GM12872 (cell line): ENCODE results near the gene MAP3K21.

Source experiments
- CTCF ChIP-seq: IDR thresholded peaks from 3 replicates; pipeline ENCODE4 v1.5.1; 2011; ENCODE audit warnings: low read depth, mild to moderate bottlenecking, low read length, moderate library complexity; ENCODE audit not compliant: insufficient read depth

MAP3K21 gene

GRCh38 chr1:233313434-233314155, 13.9 kb upstream of the MAP3K21 start:
- no peak for TF ChIP-seq CTCF

DNA sequence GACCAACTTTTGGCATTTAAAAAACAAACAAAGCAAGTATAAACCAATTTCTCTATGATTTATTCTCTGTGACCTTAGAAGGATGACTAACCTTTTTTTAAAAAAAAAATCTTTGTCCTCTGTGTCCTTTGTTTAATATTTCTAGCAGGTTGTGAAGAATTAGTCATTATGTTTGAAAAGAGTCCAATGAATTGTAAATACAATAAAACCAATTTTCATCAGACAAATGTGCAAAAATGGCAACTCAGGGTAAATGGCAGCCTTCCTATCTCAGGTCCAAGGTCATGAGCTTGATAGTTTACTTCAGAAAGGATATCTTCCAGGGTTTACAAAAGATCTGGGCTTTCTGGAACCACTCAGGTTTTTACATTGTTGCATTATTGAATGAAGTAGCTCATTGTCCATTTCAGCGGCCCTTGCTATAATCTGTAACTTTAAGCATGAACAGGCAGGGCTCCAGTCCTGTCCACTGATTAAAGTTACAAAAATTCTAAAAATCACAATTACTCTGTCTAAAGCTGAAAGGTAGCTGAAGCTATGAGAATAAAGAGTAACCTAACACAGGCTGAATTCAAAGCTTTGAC, 11.7 kb upstream of the MAP3K21 start:
- TF ChIP-seq CTCF, result no peak

DNA sequence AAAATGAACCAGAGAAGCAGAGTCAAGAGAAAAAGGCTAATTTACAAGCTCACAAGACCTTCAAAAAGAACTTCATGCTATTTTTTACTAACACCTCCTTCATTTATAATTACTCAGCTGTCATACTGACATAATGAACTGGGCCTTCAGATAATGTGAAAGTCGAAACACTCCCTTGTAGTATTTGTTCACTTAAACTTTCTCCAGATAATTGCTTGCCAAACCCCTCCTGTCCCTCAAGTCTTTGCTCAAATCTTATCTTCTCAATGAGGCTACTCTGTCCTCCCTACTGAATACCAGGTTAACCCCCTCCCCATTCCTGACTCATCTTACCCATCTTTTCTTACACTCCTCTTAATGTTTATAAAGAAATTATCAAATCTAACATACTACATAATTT, 11.1 kb upstream of the MAP3K21 start:
- TF ChIP-seq CTCF, result no peak

DNA sequence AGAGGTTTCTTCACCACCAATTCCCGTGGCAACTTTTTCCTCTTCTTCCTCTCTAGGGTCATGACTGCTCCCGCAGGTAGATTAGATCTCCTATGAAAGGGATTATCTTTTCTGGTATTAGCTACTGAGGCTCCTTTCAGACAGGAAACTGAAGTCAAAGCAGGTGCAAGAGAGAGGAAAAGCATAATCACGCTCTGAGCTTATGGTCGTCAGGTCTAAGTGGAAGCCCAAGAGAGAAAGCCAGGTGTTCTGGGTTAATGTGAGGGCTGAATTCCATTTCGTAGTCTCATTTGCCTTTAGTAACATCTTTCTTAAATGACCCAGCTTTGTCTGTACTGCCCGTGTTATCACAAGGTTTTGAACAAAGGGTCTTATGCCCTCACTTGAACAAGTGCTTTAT, 8.3 kb upstream of the MAP3K21 start:
- no peak for TF ChIP-seq CTCF

DNA sequence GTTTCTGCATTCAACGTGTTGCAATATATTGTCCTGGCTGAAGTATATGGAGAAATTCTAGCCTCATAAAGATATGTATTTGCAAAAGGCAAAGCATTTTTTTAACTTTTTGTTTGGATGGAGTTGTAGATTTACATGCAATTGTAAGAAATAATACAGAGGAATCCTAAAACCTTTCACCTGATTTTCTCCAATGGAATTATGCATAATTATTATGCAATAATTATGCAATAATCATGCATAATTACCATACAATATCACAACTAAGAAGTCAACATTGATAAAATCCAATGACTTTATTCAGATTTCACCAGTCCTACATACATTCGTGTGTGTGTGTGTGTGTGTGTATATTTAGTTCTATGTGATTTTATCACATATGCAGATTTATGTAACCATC, 7.5 kb upstream of the MAP3K21 start:
- TF ChIP-seq CTCF, result no peak

- TF ChIP-seq CTCF, result no peak
Observed at GRCh38 chr1:233323718-233324117, 3.8 kb upstream of the MAP3K21 start.

- TF ChIP-seq CTCF, result no peak
Observed at GRCh38 chr1:233326319-233326718, 1.2 kb upstream of the MAP3K21 start.
